ENCODE data around the gene CCDC195.
A peak's percentile ranks its signal among the peaks of the same experiment; 100 is the strongest.
"Not testable (repeated sequence)": the region's sequence is repeated elsewhere in the genome, so short reads cannot be mapped to it uniquely, and the experiment has no call there.

The CCDC195 gene

DNA sequence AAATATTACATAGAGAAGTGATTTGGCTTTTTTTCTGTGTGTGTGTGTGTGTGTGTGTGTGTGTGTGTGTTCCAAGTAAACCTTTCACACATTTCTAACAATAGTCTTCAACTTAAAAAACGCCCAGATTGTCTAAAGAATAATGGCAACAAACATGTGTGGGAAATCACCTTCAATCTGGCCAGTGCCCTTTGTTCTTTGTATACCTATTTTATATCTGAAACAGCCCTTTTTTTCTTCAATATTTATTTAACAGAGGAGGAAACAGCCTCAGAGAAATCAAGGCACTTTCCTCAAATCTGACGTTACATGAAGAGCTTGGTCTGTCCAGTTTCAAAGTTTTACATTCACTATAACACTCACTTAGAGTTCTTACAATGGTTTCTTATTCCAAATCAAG is 25.3 kb downstream of the CCDC195 start:
- DNase-seq (ENCODE audit: low read depth), result no peak

DNA sequence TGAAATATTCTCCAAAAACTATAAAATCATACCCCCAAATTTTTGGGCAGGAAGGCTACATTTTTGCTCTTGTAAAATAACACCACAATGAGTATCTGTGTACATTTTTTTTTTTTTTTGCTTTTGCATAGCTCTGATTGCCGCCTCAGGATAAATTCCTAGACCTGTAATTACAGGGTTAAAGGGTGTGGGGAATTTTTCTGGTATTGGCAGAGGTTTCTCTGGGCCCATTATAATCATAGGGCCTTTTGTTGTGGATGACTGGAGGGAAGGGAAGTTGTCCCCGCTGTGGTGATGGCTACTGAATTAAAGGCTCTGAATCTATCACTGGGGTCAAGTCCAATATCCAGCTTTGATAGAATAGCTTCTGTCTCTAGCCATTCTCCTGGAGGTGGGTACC is 26.6 kb downstream of the CCDC195 start:
- no peak for DNase-seq (ENCODE audit: low read depth)

DNA sequence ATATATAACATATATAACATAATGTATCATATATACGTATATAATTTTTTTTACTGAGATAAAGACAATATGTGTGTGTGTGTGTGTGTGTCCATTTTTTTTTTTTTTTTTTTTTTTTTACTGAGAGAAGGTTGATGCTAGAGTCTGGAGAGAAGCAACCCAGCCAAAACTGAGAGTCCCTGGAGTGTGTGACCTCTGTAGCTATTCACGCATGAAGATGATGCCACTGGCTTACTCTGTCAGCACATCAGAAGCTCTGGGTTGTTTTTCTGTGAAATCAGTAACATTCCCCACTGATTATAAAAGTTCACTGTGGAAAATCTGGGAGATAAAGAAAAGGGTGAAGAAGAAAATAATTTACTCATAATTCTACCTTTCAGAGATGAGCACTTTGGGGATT is 27.2 kb downstream of the CCDC195 start:
- DNase-seq (ENCODE audit: low read depth), result no peak

DNA sequence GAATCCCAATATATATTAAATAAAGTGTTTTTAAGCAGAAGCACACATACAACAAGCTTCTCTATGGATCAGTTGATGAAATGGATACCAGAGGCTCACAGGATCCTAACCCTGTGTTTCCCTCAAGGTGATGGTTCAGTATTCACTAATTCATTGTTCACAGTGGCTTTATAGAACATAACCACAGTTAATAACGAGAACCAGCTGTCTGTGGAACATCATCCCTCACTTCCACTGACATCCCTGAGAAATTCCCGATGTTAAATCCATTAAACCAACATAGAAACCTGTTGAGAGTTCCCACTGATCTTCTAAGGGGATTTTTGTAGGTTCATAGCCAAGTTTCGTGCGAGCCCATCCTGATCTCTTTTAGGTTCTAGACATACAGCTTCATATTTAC is 29.0 kb downstream of the CCDC195 start:
- no peak for DNase-seq (ENCODE audit: low read depth)

DNA sequence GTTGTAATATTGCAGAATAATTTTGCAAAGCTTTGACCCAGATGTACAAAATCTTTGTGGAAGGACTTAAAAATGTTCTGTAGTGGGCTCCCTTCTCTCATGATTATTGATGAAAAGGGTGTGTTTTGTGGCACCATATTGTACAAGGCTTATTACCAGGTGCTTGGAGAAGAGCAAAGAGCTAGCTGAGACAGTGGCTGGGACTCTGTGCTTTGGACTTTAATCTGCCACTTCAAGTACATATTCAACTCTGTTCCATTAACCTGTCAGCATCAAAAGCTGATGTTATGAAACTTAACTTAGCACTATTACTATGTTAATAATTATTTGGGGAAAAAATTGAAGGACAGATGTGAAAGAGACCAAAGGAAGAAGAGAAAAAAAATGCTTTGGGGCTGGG is 31.0 kb downstream of the CCDC195 start:
- DNase-seq (ENCODE audit: low read depth), result no peak

DNA sequence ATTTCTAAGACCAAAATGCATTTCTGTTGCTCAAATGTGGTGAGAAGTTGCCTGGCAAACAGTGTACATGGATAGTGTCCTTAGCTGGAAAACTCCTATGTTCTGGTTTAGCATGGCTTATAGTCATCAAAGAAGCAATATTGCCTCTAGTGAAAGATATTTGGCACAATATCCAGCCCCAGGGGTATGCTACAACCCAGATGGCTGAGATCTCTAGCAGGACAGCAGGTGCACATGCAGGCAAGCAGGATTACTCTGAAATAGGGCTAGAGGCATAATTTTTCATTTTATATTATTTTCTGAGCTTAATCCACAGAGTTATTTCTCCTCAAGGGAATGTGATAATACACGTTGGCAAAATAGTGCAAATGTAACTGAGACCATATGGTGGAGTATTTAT is 34.0 kb downstream of the CCDC195 start:
- DNase-seq (ENCODE audit: low read depth), result no peak

DNA sequence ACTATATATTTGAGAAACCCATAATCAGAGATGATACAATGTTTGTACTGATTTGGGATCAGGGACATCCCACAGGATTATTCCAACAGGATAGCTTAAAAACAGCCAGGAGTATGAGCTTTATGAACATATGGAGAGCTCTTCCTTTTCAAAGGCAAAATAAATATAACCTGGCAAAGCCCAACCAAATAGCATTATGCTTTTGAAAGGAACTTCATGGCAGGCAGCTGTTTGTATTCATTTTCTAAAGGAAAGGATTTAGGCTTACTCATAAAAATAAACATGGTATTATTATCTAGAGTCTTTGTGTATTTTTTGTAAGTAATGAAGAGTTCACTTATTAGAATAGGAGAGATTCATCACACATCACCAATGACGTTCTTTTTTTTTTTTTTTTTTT is 44.4 kb downstream of the CCDC195 start:
- DNase-seq (ENCODE audit: low read depth), result no peak

DNA sequence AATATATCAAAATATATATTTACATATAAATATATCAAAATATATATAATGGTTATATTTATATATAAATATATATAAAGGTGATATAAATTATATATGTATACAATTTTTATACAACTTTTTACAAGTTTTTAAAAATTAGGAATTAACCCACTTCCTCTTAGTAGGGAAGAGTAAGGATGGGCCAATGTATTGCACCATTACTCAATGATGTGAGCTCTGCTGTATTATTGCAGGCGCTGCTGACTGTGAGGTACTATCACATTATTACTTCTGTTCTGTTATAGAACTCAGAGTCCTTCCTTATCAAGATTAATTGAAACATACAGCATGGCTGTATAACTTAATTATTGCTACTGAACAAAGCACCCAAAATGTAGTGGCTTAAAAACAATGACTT is 46.0 kb downstream of the CCDC195 start:
- no peak for DNase-seq (ENCODE audit: low read depth)

DNA sequence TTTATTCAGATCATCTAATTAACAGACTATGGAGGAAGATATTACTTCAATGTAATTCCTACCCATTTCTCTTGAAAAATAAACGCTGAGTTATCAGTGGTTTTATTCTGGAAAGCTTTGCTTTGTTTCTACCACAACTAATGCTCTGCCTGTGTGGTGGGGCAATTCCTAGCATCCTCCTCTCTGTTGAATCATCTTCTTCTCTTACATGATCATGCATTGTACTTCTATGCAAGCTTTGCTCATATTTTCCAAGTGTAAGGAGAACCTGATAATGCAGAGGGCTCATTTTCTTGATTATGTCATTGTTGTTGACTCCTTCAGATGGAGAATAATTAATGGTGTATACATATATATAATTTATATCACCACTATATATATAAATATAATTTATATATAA is 46.7 kb downstream of the CCDC195 start:
- no peak for DNase-seq (ENCODE audit: low read depth)

DNA sequence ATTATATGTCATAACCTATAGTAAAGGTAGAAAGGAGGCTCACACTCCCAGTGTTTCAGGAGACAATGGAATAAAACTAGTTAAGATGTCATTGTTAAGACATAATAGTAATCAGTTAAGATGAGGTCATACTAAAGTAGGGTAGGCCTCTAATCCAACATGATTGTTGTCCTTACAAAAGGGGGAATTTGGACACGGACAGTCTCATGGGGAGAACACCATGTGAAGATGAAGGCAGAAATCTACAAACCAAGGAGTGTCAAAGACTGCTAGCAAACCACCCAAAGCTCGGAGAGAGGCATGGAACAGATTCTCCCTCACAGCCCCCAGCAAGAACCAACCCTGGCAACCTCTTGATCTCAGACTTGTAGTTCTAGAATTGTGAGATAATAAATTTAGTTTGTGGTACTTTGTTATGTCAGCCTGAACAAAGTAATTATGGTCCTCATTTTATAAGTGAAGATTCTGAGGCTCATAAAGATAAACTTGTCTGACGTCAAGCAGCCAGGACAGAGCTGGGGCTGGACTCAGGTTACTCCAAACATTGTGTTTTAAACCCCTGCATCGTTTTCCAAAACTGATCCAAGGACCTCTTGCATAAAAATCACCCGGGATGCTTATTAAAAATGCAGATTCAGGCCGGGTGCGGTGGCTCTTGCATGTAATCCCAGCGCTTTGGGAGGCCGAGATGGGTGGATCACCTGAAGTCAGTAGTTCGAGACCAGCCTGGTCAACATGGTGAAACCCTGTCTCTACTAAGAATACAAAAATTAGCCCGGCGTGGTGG is 47.8 kb downstream of the CCDC195 start:
- DNase-seq (ENCODE audit: low read depth), result no peak

DNA sequence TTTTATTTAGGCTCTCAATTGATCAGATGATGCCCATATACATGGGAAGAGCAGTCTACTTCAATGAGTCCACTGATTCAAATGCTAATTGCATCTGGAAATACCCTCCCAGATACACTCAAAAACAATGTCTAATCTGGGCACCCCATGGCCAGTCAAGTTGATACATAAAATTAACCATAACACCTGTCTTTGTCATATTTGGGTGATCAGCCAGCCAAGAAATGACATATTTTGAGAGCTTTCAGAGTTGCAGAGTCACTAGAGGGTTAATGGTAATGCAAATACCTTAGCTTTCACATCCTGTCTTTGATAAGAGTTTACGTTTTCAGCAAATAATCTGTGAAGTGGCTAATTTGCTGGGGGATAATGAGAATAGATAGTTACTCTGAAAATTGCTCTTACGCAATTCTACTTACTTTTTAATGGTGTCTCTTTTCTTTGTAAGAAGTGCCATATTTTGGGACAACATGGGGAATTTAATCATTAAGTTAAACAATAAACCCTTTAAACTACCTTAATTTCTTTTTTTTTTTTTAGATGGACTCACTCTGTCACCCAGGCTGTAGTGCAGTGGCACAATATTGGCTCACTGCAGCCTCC is 49.1 kb downstream of the CCDC195 start:
- no peak for DNase-seq (ENCODE audit: low read depth)

DNA sequence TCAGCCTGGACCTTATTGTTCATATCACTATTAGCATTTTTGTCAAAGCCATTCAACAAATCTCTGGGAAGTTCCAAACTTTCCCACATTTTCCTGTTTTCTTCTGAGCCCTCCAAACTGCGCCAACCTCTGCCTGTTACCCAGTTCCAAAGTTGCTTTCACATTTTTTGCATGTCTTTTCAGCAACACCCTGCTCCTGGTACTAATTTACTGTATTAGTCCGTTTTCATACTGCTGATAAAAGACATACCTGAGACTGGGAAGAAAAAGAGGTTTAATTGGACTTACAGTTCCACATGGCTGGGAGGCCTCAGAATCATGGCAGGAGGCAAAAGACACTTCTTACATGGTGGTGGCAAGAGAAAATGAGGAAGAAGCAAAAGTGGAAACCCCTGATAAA is 52.8 kb downstream of the CCDC195 start:
- DNase-seq (ENCODE audit: low read depth), result not testable (repeated sequence)

DNA sequence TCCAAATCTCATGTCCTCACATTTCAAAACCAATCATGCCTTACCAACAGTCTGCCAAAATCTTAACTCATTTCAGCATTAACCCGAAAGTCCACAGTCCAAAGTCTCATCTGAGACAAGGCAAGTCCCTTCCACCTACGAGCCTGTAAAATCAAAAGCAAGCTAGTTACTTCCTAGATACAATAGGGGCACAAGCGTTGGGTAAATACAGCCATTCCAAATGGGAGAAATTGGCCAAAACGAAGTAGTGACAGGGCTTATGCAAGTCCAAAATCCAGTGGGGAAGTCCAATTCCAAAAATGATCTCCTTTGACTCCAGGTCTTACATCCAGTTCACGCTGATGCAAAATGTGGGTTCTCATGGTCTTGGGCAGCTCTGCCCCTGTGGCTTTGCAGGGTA is 54.5 kb downstream of the CCDC195 start:
- not testable (repeated sequence) for DNase-seq (ENCODE audit: low read depth)

DNA sequence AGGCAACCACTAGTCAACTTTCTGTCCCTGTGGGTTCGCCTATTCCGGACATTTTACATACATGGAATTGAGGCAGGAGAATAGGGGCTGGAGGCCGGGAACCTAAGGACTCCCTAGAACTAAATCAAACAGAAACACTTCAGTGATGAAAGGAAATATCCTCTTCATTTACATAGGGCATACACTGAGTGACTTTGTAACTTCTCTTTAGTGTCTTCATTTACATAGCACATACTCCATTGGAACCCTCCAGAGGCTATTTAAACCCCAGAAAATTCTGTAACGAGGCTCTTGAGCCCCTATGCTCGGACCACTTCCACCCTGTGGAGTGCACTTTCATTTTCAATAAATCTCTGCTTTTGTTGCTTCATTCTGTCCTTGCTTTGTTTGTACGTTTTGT is 56.5 kb downstream of the CCDC195 start:
- DNase-seq (ENCODE audit: low read depth), result no peak

DNA sequence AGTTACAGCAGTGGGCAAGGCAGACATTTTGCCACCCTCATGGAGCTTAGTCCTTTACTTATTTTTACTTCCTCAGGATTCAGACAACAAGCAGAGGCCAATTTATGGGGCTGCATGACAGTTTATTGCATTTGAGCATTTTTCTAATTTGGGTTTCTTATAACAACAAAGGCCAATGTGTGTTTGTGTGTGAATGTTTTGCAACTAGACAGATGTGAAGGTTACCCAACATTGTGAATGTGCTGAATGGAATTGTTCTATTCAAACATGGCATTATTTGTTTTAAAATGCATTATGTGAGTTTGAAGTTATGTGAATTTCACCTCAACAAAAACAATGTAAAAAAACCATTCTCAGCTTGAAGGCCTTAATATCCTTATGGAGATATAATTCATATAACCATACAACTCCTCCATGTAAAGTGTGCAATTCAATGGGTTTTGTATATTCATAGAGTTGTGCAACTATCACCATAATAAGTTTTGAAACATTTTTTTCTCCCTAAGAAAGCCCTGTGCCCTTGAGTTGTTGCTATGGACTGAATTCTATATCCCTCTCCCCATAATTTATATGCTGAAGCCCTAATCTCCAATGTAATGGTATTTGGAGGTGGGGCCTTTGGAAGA is 57.3 kb downstream of the CCDC195 start:
- peak; percentile 6 for DNase-seq (ENCODE audit: low read depth)

DNA sequence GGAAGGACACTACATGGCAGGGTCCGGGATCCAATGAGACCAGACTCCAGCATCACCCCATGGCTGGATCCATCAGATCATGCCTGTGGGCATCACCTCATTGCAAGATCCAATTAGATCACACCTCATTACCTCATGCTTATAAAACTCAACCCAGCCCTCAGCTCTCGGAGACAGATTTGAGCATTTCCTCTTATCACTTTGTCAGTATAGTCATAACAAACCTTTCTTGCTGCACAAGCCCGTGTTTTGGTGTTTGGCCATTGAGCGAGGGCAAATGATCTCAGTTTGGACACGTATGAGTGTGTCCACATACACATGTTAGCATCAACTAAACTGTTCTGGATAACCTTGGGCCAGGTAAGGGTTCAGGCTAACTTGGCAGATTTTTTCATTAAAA is 58.8 kb downstream of the CCDC195 start:
- DNase-seq (ENCODE audit: low read depth), result no peak

DNA sequence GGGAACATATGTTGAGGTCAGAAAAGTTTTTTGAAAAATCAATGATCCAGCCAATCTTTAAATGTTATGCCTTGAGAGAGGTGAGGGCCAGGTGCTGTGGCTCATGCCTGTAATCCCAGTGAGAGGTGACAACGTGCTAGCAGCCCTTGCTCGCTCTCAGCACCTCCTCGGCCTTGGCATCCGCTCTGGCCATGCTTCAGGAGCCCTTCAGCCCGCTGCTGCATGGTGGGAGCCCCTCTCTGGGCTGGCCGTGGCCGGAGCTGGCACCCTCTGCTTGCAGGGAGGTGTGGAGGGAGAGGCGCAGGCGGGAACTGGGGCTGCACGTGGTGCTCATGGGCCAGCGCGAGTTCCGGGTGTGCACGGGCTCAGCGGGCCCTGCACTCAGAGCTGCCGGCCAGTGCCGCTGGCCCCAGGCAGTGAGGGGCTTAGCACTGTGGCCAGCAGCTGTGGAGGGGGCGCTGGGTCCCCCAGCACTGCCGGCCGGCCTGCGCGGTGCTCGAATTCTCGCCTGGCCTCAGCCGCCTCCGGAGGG is 61.1 kb downstream of the CCDC195 start:
- no peak for DNase-seq (ENCODE audit: low read depth)
